Measurements from ENCODE around the gene FUNDC1. TPM values are rescaled to one million over a fixed set of nuclear protein-coding genes. Genes with fewer than 3 reads are reported as not detected.

The FUNDC1 gene, protein sequence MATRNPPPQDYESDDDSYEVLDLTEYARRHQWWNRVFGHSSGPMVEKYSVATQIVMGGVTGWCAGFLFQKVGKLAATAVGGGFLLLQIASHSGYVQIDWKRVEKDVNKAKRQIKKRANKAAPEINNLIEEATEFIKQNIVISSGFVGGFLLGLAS
- total RNA-seq (2014; rRNA removed; shearing (Covaris generic)) (7.8 and 19.6 TPM in 2 replicates), polyA plus RNA-seq (2016; fragmentation: Nextera tagmentation; extraction: Ambion mirVana) (13.9 and 14.8 TPM in 2 replicates)

DNA sequence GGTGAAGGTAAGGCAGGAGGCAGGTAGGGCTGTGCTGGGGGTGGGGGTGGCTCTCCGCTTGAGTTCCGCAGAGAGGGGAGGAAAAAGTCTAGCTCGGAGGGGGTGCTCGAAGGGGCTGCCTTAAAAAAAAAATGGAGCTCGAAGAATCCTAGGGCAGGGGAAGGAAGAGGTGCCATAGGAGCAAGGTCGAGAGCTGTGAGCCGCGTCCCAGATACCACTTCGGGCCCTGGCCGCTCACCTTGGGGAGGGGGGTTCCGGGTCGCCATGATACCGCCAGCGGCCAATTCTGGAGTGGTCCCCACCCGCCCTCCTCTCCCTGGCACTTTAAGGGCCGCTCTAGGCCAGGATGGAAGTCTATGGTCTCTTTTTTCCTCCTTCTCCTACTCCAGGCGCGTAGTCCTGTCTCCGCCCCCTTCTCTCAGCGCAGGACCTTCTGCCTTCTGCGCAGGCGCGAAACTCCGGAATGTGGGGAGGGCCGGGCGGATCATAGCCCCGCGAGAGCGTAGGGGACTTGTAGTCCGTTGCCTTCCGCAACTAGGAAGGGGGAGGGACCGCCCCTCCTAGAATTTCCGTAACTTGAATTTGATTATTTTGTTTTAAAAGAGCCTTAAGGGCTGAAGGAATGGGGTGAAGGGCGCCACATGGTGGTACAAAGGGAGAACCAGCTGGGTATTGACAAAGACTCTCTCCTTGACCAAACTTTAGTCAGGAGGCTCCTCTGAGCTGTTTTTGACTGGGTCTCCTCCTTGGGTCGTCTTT lies at the start of gene FUNDC1:
Gene FUNDC1 (minus strand): TSS at position 293 of the 759 bp plus-strand sequence. CDS start 27 bp downstream, at position 266.
- H4K20me1 ChIP-seq (ENCODE audit: insufficient read depth) = no peaks in the 10 kb centered on the region
- H3K4me3 ChIP-seq = peak within 1 kb of the TSS; percentile 87
- in situ Hi-C loops (cut with MboI) = no loop called here
- peak within 1 kb of the TSS; percentile 35 for H3K27ac ChIP-seq
- H2AFZ ChIP-seq = peak within 1 kb of the TSS; percentile 100
- H3K4me2 ChIP-seq (ENCODE audit: unreplicated experiment) = peak within 1 kb of the TSS; percentile 76
- no peaks in the 10 kb centered on the region for H3K9me3 ChIP-seq (ENCODE audit: low read depth)
- no peaks in the 10 kb centered on the region for H3K9me2 ChIP-seq (ENCODE audit: insufficient read depth)
- no peaks in the 10 kb centered on the region for H3K27me3 ChIP-seq (replicated peaks; ENCODE audit: insufficient read depth)
- H3F3A ChIP-seq (ENCODE audit: insufficient read depth) = no peaks in the 10 kb centered on the region
- 1 to 2% methylated on average over 18 to 32 of the region's 35 CpGs for WGBS, 2 experiments (ENCODE audit: low coverage in 1 of 2, low lambda C conversion rate in 2 of 2, missing lambda C conversion rate in 2 of 2)
- no peak for TF ChIP-seq EZH2 (IDR thresholded peaks at IDR 0.05; ENCODE audit: insufficient read depth, poor library complexity, severe bottlenecking)
- TF ChIP-seq EZH2phosphoT487 (IDR thresholded peaks at IDR 0.05; ENCODE audit: insufficient read depth, low read depth) = no peak
- no peaks in the 10 kb centered on the region for H3K36me3 ChIP-seq (ENCODE audit: low read depth)
- 0 out of 2 replicates have a peak, but pooled peaks cover 5% of the 10 kb centered on the region for H3K4me1 ChIP-seq (ENCODE audit: insufficient read depth)
- H3K79me2 ChIP-seq (ENCODE audit: insufficient read depth) = peaks cover 26% of the 10 kb centered on the region
- DNase-seq = peak; percentile 93
- H3K9ac ChIP-seq = peak within 1 kb of the TSS; percentile 96

DNA sequence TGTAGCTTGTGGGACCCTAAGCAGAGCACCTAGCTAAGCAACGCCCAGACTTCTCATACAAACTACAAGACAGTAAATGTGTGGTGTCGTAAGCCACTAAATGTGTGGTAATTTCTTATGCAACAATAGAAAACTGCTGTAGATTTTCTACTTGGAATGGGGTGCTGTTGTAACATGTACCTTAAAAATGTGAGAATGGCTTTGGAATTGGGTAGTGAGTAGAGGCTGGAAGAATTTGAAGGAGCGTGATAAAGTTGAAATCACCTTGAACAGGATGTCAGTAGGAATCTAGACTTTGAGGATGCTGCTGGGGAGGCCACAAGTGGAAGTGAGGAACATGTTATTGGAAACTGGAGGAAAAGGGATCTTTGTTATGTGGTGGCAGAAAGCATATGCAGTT lies 43.2 kb upstream of the FUNDC1 start:
- no peak for TF ChIP-seq EZH2phosphoT487 (IDR thresholded peaks at IDR 0.05; ENCODE audit: insufficient read depth, low read depth)
- Histone ChIP-seq H3K9me2 (ENCODE audit: insufficient read depth) (no peaks in the 10 kb centered on the region), H3K4me2 (ENCODE audit: unreplicated experiment) (no peak overlapping the region), H3K4me1 (ENCODE audit: insufficient read depth) (0 out of 2 replicates have a peak, but pooled peaks cover 1% of the 10 kb centered on the region), H3K36me3 (ENCODE audit: low read depth) (no peaks in the 10 kb centered on the region), H3F3A (ENCODE audit: insufficient read depth) (no peaks in the 10 kb centered on the region), H2AFZ (no peak overlapping the region), H3K27me3 (replicated peaks; ENCODE audit: insufficient read depth) (no peaks in the 10 kb centered on the region), H3K9me3 (ENCODE audit: low read depth) (no peaks in the 10 kb centered on the region), H3K27ac (no peak overlapping the region), H3K4me3 (no peak overlapping the region), H4K20me1 (ENCODE audit: insufficient read depth) (no peaks in the 10 kb centered on the region), H3K9ac (no peak overlapping the region), H3K79me2 (ENCODE audit: insufficient read depth) (no peaks in the 10 kb centered on the region)
- 82 to 89% methylated on average over 3 of the region's 3 CpGs for WGBS, 2 experiments (ENCODE audit: low coverage in 1 of 2, low lambda C conversion rate in 2 of 2, missing lambda C conversion rate in 2 of 2)
- no peak for DNase-seq
- in situ Hi-C loops (cut with MboI) = no loop called here

DNA sequence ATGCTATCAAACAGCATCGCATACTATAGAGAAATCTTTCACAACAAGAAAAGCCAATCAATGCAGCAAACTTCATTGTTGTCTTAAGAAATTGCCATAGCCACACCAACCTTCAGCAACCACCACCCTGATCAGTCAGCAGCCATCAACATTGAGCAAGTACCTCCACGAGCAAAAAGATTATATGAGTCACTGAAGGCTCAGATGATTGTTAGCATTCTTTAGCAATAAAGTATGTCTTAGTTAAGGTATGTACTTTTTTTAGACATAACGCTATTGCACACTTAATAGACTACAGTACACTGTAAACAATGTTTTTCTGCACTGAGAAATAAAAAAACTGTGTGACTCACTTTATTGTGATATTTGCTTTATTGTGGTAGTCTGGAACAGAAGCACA lies 37.8 kb upstream of the FUNDC1 start:
- Histone ChIP-seq H3K4me3 (no peak overlapping the region), H3K4me2 (ENCODE audit: unreplicated experiment) (no peak overlapping the region), H4K20me1 (ENCODE audit: insufficient read depth) (no peaks in the 10 kb centered on the region), H3K9me2 (ENCODE audit: insufficient read depth) (no peaks in the 10 kb centered on the region), H3K27me3 (replicated peaks; ENCODE audit: insufficient read depth) (no peaks in the 10 kb centered on the region), H3K36me3 (ENCODE audit: low read depth) (no peaks in the 10 kb centered on the region), H3K9ac (no peak overlapping the region), H3F3A (ENCODE audit: insufficient read depth) (no peaks in the 10 kb centered on the region), H3K79me2 (ENCODE audit: insufficient read depth) (no peaks in the 10 kb centered on the region), H2AFZ (no peak overlapping the region), H3K27ac (peak overlapping the region; percentile 34), H3K9me3 (ENCODE audit: low read depth) (no peaks in the 10 kb centered on the region), H3K4me1 (ENCODE audit: insufficient read depth) (0 out of 2 replicates have a peak, but pooled peaks cover 3% of the 10 kb centered on the region)
- peak; percentile 73 for DNase-seq
- 19 to 26% methylated on average over 3 of the region's 3 CpGs for WGBS, 2 experiments (ENCODE audit: low coverage in 1 of 2, low lambda C conversion rate in 2 of 2, missing lambda C conversion rate in 2 of 2)
- in situ Hi-C loops (cut with MboI) = no loop called here
- TF ChIP-seq EZH2 (IDR thresholded peaks at IDR 0.05; ENCODE audit: insufficient read depth, poor library complexity, severe bottlenecking) (no peak), EZH2phosphoT487 (IDR thresholded peaks at IDR 0.05; ENCODE audit: insufficient read depth, low read depth) (no peak)

DNA sequence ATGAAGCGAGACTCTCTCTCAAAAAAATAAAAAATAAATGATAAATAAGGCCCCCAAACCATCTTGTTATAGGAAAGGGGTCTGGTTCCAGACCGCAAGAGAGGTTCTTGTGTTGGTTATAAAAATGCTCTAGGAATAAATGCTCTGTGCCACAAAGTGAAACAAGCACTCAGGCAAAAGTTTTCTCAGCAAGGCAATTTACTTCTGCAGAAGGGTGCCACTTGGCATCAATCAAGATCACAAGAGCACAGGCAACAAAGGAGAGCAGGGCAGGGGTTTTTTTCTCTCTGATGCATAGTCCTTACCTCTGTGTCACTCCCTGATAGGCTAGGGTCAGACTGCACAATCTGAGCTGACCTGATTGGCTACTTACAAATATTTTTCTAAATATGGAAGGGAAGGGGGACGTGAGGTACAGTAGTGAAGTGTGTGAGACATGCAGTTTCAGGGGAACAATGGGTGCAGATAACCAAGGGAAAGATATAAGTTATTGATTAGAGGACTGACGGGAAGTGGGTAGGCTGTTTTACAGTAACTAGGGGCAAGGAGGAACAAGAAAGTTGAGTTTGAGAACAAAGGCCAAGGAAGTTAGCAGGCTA lies 29.8 kb upstream of the FUNDC1 start:
- no peaks in the 10 kb centered on the region for H3K36me3 ChIP-seq (ENCODE audit: low read depth)
- H3K4me2 ChIP-seq (ENCODE audit: unreplicated experiment) = no peak overlapping the region
- H3K4me1 ChIP-seq (ENCODE audit: insufficient read depth) = no peaks in the 10 kb centered on the region
- no peak overlapping the region for H3K4me3 ChIP-seq
- peaks cover 8% of the 10 kb centered on the region; the same call in 1 of the 2 replicates for H3F3A ChIP-seq (ENCODE audit: insufficient read depth)
- H3K27ac ChIP-seq = no peak overlapping the region
- TF ChIP-seq EZH2 (IDR thresholded peaks at IDR 0.05; ENCODE audit: insufficient read depth, poor library complexity, severe bottlenecking) (no peak), EZH2phosphoT487 (IDR thresholded peaks at IDR 0.05; ENCODE audit: insufficient read depth, low read depth) (no peak)
- H2AFZ ChIP-seq = no peak overlapping the region
- no peaks in the 10 kb centered on the region for H4K20me1 ChIP-seq (ENCODE audit: insufficient read depth)
- H3K9ac ChIP-seq = no peak overlapping the region
- H3K27me3 ChIP-seq (replicated peaks; ENCODE audit: insufficient read depth) = no peaks in the 10 kb centered on the region
- H3K79me2 ChIP-seq (ENCODE audit: insufficient read depth) = no peaks in the 10 kb centered on the region
- H3K9me2 ChIP-seq (ENCODE audit: insufficient read depth) = no peaks in the 10 kb centered on the region
- 56 to 65% methylated on average over 4 of the region's 4 CpGs for WGBS, 2 experiments (ENCODE audit: low coverage in 1 of 2, low lambda C conversion rate in 2 of 2, missing lambda C conversion rate in 2 of 2)
- H3K9me3 ChIP-seq (ENCODE audit: low read depth) = no peaks in the 10 kb centered on the region
- in situ Hi-C loops (cut with MboI) = no loop called here
- no peak for DNase-seq
